ENCODE data around the gene APCDD1L. TPM values are rescaled to one million over a fixed set of nuclear protein-coding genes. Genes with fewer than 3 reads are reported as not detected.
"Not testable (repeated sequence)": the region's sequence is repeated elsewhere in the genome, so short reads cannot be mapped to it uniquely, and the experiment has no call there.

The APCDD1L gene
- total and polyA plus RNA-seq, 2 experiments from 2014 or later = 0.23 TPM; not detected in 1

GRCh38 chr20:58429303-58429702, 85.9 kb downstream of the APCDD1L start:
- H3K4me3 ChIP-seq = no peak overlapping the region
- WGBS (ENCODE audit: low lambda C conversion rate, missing lambda C conversion rate) = 97% methylated on average over 7 of the region's 7 CpGs
- H3K4me1 ChIP-seq (ENCODE audit: insufficient read depth) = peaks cover 19% of the 10 kb centered on the region
- DNase-seq (ENCODE audit: low spot score) = no peak
- H2AFZ ChIP-seq = no peak overlapping the region
- no peaks in the 10 kb centered on the region for H3K36me3 ChIP-seq (replicated peaks; ENCODE audit: insufficient read depth, low read depth)
- peaks cover 95% of the 10 kb centered on the region for H3K79me2 ChIP-seq
- no peak overlapping the region for H3K4me2 ChIP-seq
- H3K9me3 ChIP-seq (ENCODE audit: low read depth) = no peaks in the 10 kb centered on the region
- H3K27me3 ChIP-seq = no peaks in the 10 kb centered on the region
- no peak for TF ChIP-seq CTCF (IDR thresholded peaks at IDR 0.05; ENCODE audit: poor library complexity)
- TF ChIP-seq EZH2 (IDR thresholded peaks at IDR 0.05; ENCODE audit: borderline replicate concordance) = no peak
- no peak for TF ChIP-seq EZH2phosphoT487 (IDR thresholded peaks at IDR 0.05; ENCODE audit: low read depth, severe bottlenecking, unreplicated experiment)
- no peak overlapping the region for H3K27ac ChIP-seq
- no peaks in the 10 kb centered on the region for H3K9me2 ChIP-seq (replicated peaks; ENCODE audit: insufficient read depth)
- peaks cover 18% of the 10 kb centered on the region for H4K20me1 ChIP-seq (ENCODE audit: insufficient read depth, poor library complexity, severe bottlenecking)

GRCh38 chr20:58428364-58428763, 86.8 kb downstream of the APCDD1L start:
- WGBS (ENCODE audit: low lambda C conversion rate, missing lambda C conversion rate) = 100% methylated on average over 2 of the region's 2 CpGs
- H3K36me3 ChIP-seq (replicated peaks; ENCODE audit: insufficient read depth, low read depth) = no peaks in the 10 kb centered on the region
- H3K27me3 ChIP-seq = no peaks in the 10 kb centered on the region
- H3K9me2 ChIP-seq (replicated peaks; ENCODE audit: insufficient read depth) = no peaks in the 10 kb centered on the region
- no peaks in the 10 kb centered on the region for H3K9me3 ChIP-seq (ENCODE audit: low read depth)
- TF ChIP-seq EZH2phosphoT487 (IDR thresholded peaks at IDR 0.05; ENCODE audit: low read depth, severe bottlenecking, unreplicated experiment) = no peak
- no peak for TF ChIP-seq EZH2 (IDR thresholded peaks at IDR 0.05; ENCODE audit: borderline replicate concordance)
- no peak for TF ChIP-seq CTCF (IDR thresholded peaks at IDR 0.05; ENCODE audit: poor library complexity)
- no peak overlapping the region for H3K27ac ChIP-seq
- no peak for DNase-seq (ENCODE audit: low spot score)
- peaks cover 93% of the 10 kb centered on the region for H3K79me2 ChIP-seq
- H4K20me1 ChIP-seq (ENCODE audit: insufficient read depth, poor library complexity, severe bottlenecking) = peaks cover 18% of the 10 kb centered on the region
- H3K4me3 ChIP-seq = no peak overlapping the region
- peaks cover 22% of the 10 kb centered on the region for H3K4me1 ChIP-seq (ENCODE audit: insufficient read depth)
- H3K4me2 ChIP-seq = no peak overlapping the region
- no peak overlapping the region for H2AFZ ChIP-seq

- Histone ChIP-seq H3K79me2 (peaks cover 86% of the 10 kb centered on the region), H4K20me1 (ENCODE audit: insufficient read depth, poor library complexity, severe bottlenecking) (peaks cover 15% of the 10 kb centered on the region), H3K4me1 (ENCODE audit: insufficient read depth) (peaks cover 22% of the 10 kb centered on the region)
- not testable (repeated sequence) for H3K4me2 ChIP-seq; H2AFZ ChIP-seq; H3K27me3 ChIP-seq; DNase-seq (ENCODE audit: low spot score); H3K36me3 ChIP-seq (replicated peaks; ENCODE audit: insufficient read depth, low read depth); H3K27ac ChIP-seq; H3K9me3 ChIP-seq (ENCODE audit: low read depth); H3K9me2 ChIP-seq (replicated peaks; ENCODE audit: insufficient read depth); H3K4me3 ChIP-seq
- WGBS (ENCODE audit: low lambda C conversion rate, missing lambda C conversion rate) = 100% methylated on average over 3 of the region's 3 CpGs
Observed at GRCh38 chr20:58427571-58427970, 87.6 kb downstream of the APCDD1L start.

DNA sequence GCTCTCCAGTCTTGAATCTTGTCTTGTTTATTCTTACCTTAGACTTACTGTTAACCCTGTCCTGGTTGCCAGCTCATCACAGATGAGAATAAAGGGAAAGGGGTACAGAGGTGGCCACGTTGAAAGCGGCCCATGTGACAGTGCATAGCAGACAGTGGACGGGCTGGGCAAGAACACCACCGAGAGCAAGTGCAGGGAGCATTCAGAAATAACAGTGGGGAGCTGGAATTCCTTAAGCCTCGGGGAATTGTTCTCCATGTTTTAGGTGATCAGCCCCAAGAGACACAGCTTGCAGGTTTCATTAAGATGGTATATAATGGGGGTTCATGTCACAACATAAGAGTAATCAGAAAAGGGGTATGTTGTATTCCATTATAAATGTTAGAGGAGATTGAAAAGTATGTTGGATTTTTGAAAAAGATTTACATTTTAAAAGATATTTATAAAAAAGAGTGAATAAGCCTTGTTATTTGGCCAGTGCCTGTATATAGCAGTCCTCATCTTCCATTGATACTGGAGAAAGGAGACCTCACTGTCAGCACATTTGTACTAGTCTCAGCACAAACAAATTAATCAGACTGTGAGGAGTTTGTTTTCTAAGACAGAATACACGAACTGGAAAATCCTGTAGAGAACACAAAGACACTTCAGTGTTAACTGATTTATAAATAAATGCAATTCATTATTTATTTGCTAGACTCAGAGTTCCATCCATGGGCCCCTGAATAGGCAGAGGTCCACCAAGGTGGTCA, 90.8 kb downstream of the APCDD1L start:
- Histone ChIP-seq H3K4me3 (no peak overlapping the region), H4K20me1 (ENCODE audit: insufficient read depth, poor library complexity, severe bottlenecking) (peaks cover 3% of the 10 kb centered on the region), H3K79me2 (peaks cover 79% of the 10 kb centered on the region), H3K27me3 (no peaks in the 10 kb centered on the region), H3K27ac (peak overlapping the region; percentile 17), H3K4me1 (ENCODE audit: insufficient read depth) (peaks cover 14% of the 10 kb centered on the region), H3K36me3 (replicated peaks; ENCODE audit: insufficient read depth, low read depth) (no peaks in the 10 kb centered on the region), H3K4me2 (peak overlapping the region; percentile 12), H2AFZ (no peak overlapping the region), H3K9me3 (ENCODE audit: low read depth) (no peaks in the 10 kb centered on the region), H3K9me2 (replicated peaks; ENCODE audit: insufficient read depth) (no peaks in the 10 kb centered on the region)
- no peak for TF ChIP-seq EZH2phosphoT487 (IDR thresholded peaks at IDR 0.05; ENCODE audit: low read depth, severe bottlenecking, unreplicated experiment)
- no peak for TF ChIP-seq EZH2 (IDR thresholded peaks at IDR 0.05; ENCODE audit: borderline replicate concordance)
- TF ChIP-seq CTCF (IDR thresholded peaks at IDR 0.05; ENCODE audit: poor library complexity) = no peak
- DNase-seq (ENCODE audit: low spot score) = no peak
- 51% methylated on average over 6 of the region's 6 CpGs for WGBS (ENCODE audit: low lambda C conversion rate, missing lambda C conversion rate)
